HCT116 (cell line): ENCODE measurements around the gene FOXC2. TPM values are rescaled to one million over a fixed set of nuclear protein-coding genes. Genes with fewer than 3 reads are reported as not detected.

Experiments used
- ATAC-seq: fragments of 200-7000 bp; cut with Tn5 transposase; 2 replicates; pipeline ENCODE4 v1.9.1; 2020; ENCODE audit warnings: mild to moderate bottlenecking, moderate library complexity
- BruUV-seq: library from RNA; stranded (reverse); fragments of 400-500 nt; replicated peaks from 2 replicates; lab custom pipeline; 2021; lab: Mats Ljungman, UMichigan
- CTCF ChIA-PET: fragments of 300-600 bp; sonication (Branson Sonifier 250); formaldehyde crosslinking; loops from one replicate; lab custom pipeline; 2021; ENCODE audit warnings: antibody characterized with exemption; lab: Charles Lee
- POLR2A ChIA-PET: fragments of 300-600, 350-600 bp; sonication (Branson Sonifier 250); formaldehyde crosslinking; loops from one replicate; lab custom pipeline; 2021; ENCODE audit warnings: antibody characterized with exemption; lab: Charles Lee
- RAD21 ChIA-PET, 2 experiments: fragments of 300-600 bp; sonication (Branson Sonifier 250); formaldehyde crosslinking; loops; one replicate each; lab custom pipeline; 2023; ENCODE audit warnings: low total read pairs in 2 of 2; ENCODE audit not compliant: uncharacterized antibody in 2 of 2, unreplicated experiment in 2 of 2, low non-redundant PET in 1 of 2; lab: Charles Lee
- DNase-seq: peaks from one replicate; pipeline ENCODE4 v3.0.0-alpha.2; 2010; ENCODE audit warnings: low read depth, low spot score
- H2AFZ ChIP-seq: fragments of 200-600 bp; shearing (Covaris generic), sonication (generic); 2 replicates; pipeline ENCODE4 v1.6.1; 2017; ENCODE audit warnings: low read depth, mixed run types, mixed read lengths, antibody characterized with exemption, low read length; ENCODE audit not compliant: poor library complexity, severe bottlenecking
- H3K27ac ChIP-seq: 2 replicates; pipeline ENCODE4 v1.5.1; 2012; ENCODE audit warnings: low read depth, low read length
- H3K27me3 ChIP-seq: fragments of 200-600 bp; sonication (generic); 2 replicates; pipeline ENCODE4 v1.6.1; 2016; ENCODE audit warnings: mixed run types, low read length, mixed read lengths; ENCODE audit not compliant: insufficient read depth
- H3K36me3 ChIP-seq, 2 experiments: fragments of 200-500 bp in 1 of 2; fragments of 200-600 bp in 1 of 2; sonication (Bioruptor generic) in 1 of 2; sonication (generic) in 1 of 2; 2 replicates each; pipeline versions ENCODE4 v1.5.1 to v1.6.1; 2014 to 2016; ENCODE audit warnings: low read length in 2 of 2, inconsistent platforms in 1 of 2, mixed read lengths in 1 of 2, mixed run types in 1 of 2; ENCODE audit not compliant: insufficient read depth in 2 of 2, control insufficient read depth in 1 of 2
- H3K4me1 ChIP-seq, 2 experiments: fragments of 200-600 bp in 1 of 2; sonication (generic) in 1 of 2; 2 replicates each; pipeline versions ENCODE4 v1.5.1 to v1.6.1; 2012 to 2017; ENCODE audit warnings: low read length in 2 of 2, inconsistent platforms in 1 of 2, mild to moderate bottlenecking in 1 of 2, mixed read lengths in 1 of 2, mixed run types in 1 of 2, moderate library complexity in 1 of 2; ENCODE audit not compliant: insufficient read depth in 2 of 2, control insufficient read depth in 1 of 2
- H3K4me2 ChIP-seq: fragments of 200-600 bp; sonication (generic); 2 replicates; pipeline ENCODE4 v1.6.1; 2017; ENCODE audit warnings: mixed run types, low read length, mixed read lengths
- H3K4me3 ChIP-seq, 2 experiments: fragments of 200-600 bp in 1 of 2; sonication (generic) in 1 of 2; replicated peaks in 1 of 2; 2 replicates each; pipeline ENCODE4 v1.5.1; 2011 to 2016; ENCODE audit warnings: low read length in 2 of 2, control low read depth in 1 of 2, low read depth in 1 of 2, mild to moderate bottlenecking in 1 of 2, mixed read lengths in 1 of 2, mixed run types in 1 of 2
- H3K79me2 ChIP-seq: fragments of 200-600 bp; sonication (generic); 2 replicates; pipeline ENCODE4 v1.6.1; 2017; ENCODE audit warnings: mild to moderate bottlenecking, mixed run types, low read length, moderate library complexity, mixed read lengths; ENCODE audit not compliant: insufficient read depth
- H3K9ac ChIP-seq: fragments of 200-600 bp; sonication (generic); 2 replicates; pipeline ENCODE4 v1.6.1; 2016; ENCODE audit warnings: low read length, mixed read lengths
- H3K9me2 ChIP-seq: fragments of 200-600 bp; sonication (generic), shearing (Covaris generic); 2 replicates; pipeline ENCODE4 v1.6.1; 2017; ENCODE audit warnings: mixed run types, mild to moderate bottlenecking, moderate library complexity; ENCODE audit not compliant: insufficient read depth
- H3K9me3 ChIP-seq, 2 experiments: fragments of 200-500 bp in 1 of 2; fragments of 200-600 bp in 1 of 2; sonication (Bioruptor generic) in 1 of 2; sonication (generic) in 1 of 2; 2 replicates each; pipeline ENCODE4 v1.6.1; 2014 to 2017; ENCODE audit warnings: low read length in 2 of 2, mixed read lengths in 2 of 2, inconsistent platforms in 1 of 2, low read depth in 1 of 2, mild to moderate bottlenecking in 1 of 2, mixed run types in 1 of 2, moderate library complexity in 1 of 2; ENCODE audit not compliant: control insufficient read depth in 1 of 2, insufficient read depth in 1 of 2
- H4K20me1 ChIP-seq: fragments of 200-600 bp; sonication (generic), shearing (Covaris generic); 2 replicates; pipeline ENCODE4 v1.6.1; 2017; ENCODE audit warnings: mixed run types, mild to moderate bottlenecking, moderate library complexity; ENCODE audit not compliant: insufficient read depth
- CBX3 ChIP-seq: IDR thresholded peaks from 2 replicates; pipeline ENCODE4 v1.6.1; 2012; ENCODE audit warnings: low read depth
- EGR1 ChIP-seq: IDR thresholded peaks from 2 replicates; pipeline ENCODE4 v1.6.1; 2012; ENCODE audit warnings: low read depth
- POLR2AphosphoS5 ChIP-seq: IDR thresholded peaks from 2 replicates; pipeline ENCODE4 v1.6.1; 2011; ENCODE audit warnings: mild to moderate bottlenecking, low read depth, low read length, moderate library complexity
- REST ChIP-seq: IDR thresholded peaks from 2 replicates; pipeline ENCODE4 v1.6.1; 2012; ENCODE audit warnings: low read depth
- SIN3A ChIP-seq: IDR thresholded peaks from 2 replicates; pipeline ENCODE4 v1.6.1; 2012; ENCODE audit warnings: low read depth
- YY1 ChIP-seq: IDR thresholded peaks from 2 replicates; pipeline ENCODE4 v1.6.1; 2011; ENCODE audit warnings: low read length, low read depth, moderate library complexity, mild to moderate bottlenecking; ENCODE audit not compliant: insufficient replicate concordance; ENCODE audit errors: extremely low read depth
- ZBTB33 ChIP-seq: IDR thresholded peaks from 2 replicates; pipeline ENCODE4 v1.6.1; 2011; ENCODE audit warnings: mild to moderate bottlenecking, low read length, moderate library complexity; ENCODE audit not compliant: insufficient replicate concordance; ENCODE audit errors: extremely low read depth
- ZFX ChIP-seq: fragments of 450-650 bp; IDR thresholded peaks from 2 replicates; pipeline ENCODE4 v1.6.1; 2017
- ZNF274 ChIP-seq: fragments of 200-500 bp; sonication (Bioruptor generic); IDR thresholded peaks from 2 replicates; pipeline ENCODE4 v1.6.1; 2014; ENCODE audit warnings: mild to moderate bottlenecking, low read depth, low read length, inconsistent platforms
- intact Hi-C: fragments of 100-400 bp; cut with micrococcal nuclease; formaldehyde crosslinking; loops from 2 replicates; pipeline ENCODE4 v1.10.0; 2022
- total RNA-seq: library from RNA; stranded (reverse); gene quantifications from one replicate; pipeline ENCODE4 v1.2.1, GENCODE V29; 2021; ENCODE audit not compliant: unreplicated experiment

Gene FOXC2
- total RNA-seq, 1 experiment from 2014 or later: 0.22 TPM

GRCh38 chr16:86550281-86550680 is 16.3 kb upstream of the FOXC2 start:
- no TSS peak for BruUV-seq
- Histone ChIP-seq H3K9me2 (no peaks in the 10 kb centered on the region), H3K9me3 (no peaks in the 10 kb centered on the region), H3K4me3 (no peak overlapping the region), H2AFZ (no peak overlapping the region), H4K20me1 (no peaks in the 10 kb centered on the region; the same call in 1 of the 2 replicates), H3K27me3 (no peaks in the 10 kb centered on the region), H3K79me2 (peaks cover 19% of the 10 kb centered on the region), H3K9ac (no peak overlapping the region), H3K4me2 (no peak overlapping the region), H3K36me3 (peaks cover 24 to 50% of the 10 kb centered on the region in 2 experiments; a peak in 3 of 4 replicates), H3K4me1 (peaks cover 0 to 7% of the 10 kb centered on the region in 2 experiments; a peak in 2 of 4 replicates), H3K27ac (no peak overlapping the region)
- TF ChIP-seq REST: no peak
- ATAC-seq: no peak
- POLR2A ChIA-PET: no interaction called here
- intact Hi-C loops: no loop called here
- no peak for DNase-seq
- CTCF ChIA-PET: no interaction called here
- RAD21 ChIA-PET: no interaction called here

- H3K9ac ChIP-seq: no peak overlapping the region
- H4K20me1 ChIP-seq: no peaks in the 10 kb centered on the region; the same call in 1 of the 2 replicates
- peaks cover 3% of the 10 kb centered on the region; the same call in 1 of the 2 replicates for H3K27me3 ChIP-seq
- peak overlapping the region; percentile 97; the same call in 1 of the 2 replicates for H3K4me2 ChIP-seq
- H3K9me3 ChIP-seq: no peaks in the 10 kb centered on the region
- peaks cover 4 to 15% of the 10 kb centered on the region in 2 experiments; a peak in 3 of 4 replicates for H3K4me1 ChIP-seq
- peaks cover 7 to 28% of the 10 kb centered on the region in 2 experiments; a peak in 2 of 4 replicates for H3K36me3 ChIP-seq
- H2AFZ ChIP-seq: no peak overlapping the region
- ATAC-seq (no peak), DNase-seq (no peak)
- no TSS peak for BruUV-seq
- ChIA-PET POLR2A (interaction anchor here (0.9 kb wide), 1 partner anchor 17 kb away, joined by 3 read pairs; no protein-coding TSS in a partner anchor), RAD21 (no interaction called here), CTCF (interaction anchor here (0.9 to 1.7 kb wide), 3 partner anchors 524 to 1082 kb away, joined by 3 to 4 read pairs (median 3); no protein-coding TSS in a partner anchor)
- H3K9me2 ChIP-seq: no peaks in the 10 kb centered on the region
- peaks cover 19% of the 10 kb centered on the region for H3K79me2 ChIP-seq
- no peak overlapping the region for H3K4me3 ChIP-seq
- no peak overlapping the region; the same call in 1 of the 2 replicates for H3K27ac ChIP-seq
- intact Hi-C loops: no loop called here
- no peak for TF ChIP-seq ZBTB33
- no peak for TF ChIP-seq ZFX
- TF ChIP-seq YY1: no peak
- TF ChIP-seq REST: no peak
- TF ChIP-seq SIN3A: no peak
- TF ChIP-seq CBX3: no peak
- TF ChIP-seq POLR2AphosphoS5: no peak
- no peak for TF ChIP-seq EGR1
- TF ChIP-seq ZNF274: no peak
Observed at GRCh38 chr16:86553356-86553755, 13.3 kb upstream of the FOXC2 start.
